Stimulated activated CD8-positive, alpha-beta memory T cell treated with anti-CD3 and anti-CD28 coated beads, Interleukin-7, amount 100 ng/mL, for 4 hours (primary cell): Measurements from ENCODE around the gene SPECC1L.

Experiments
- DNase-seq, 2 donors: peaks; one replicate each; pipeline ENCODE4 v3.0.0-alpha.2; 2020; ENCODE audit warnings: low read depth in 2 of 2

Gene SPECC1L

DNA sequence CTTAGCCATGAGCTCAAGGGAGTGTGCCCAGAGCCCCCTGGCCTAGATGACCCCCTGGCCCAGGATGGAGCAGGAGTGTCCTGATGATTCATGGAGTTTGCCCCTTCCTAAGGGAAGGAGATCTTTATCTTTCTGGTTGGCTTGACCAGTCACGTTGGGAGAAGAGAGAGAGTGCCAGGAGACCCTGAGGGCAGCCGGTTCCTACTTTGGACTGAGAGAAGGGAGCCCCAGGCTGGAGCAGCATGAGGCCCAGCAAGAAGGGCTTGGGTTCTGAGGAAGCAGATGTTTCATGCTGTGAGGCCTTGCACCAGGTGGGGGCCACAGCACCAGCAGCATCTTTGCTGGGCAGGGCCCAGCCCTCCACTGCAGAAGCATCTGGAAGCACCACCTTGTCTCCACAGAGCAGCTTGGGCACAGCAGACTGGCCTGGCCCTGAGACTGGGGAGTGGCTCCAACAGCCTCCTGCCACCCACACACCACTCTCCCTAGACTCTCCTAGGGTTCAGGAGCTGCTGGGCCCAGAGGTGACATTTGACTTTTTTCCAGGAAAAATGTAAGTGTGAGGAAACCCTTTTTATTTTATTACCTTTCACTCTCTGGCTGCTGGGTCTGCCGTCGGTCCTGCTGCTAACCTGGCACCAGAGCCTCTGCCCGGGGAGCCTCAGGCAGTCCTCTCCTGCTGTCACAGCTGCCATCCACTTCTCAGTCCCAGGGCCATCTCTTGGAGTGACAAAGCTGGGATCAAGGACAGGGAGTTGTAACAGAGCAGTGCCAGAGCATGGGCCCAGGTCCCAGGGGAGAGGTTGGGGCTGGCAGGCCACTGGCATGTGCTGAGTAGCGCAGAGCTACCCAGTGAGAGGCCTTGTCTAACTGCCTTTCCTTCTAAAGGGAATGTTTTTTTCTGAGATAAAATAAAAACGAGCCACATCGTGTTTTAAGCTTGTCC, 171.0 kb downstream of the SPECC1L start:
- no peak for DNase-seq

GRCh38 chr22:24442352-24442744, 171.7 kb downstream of the SPECC1L start:
- DNase-seq: no peak

- no peak for DNase-seq
These were observed 173.0 kb downstream of the SPECC1L start for GRCh38 chr22:24443668-24444067.

- DNase-seq: no peak
These were observed 173.6 kb downstream of the SPECC1L start for GRCh38 chr22:24444251-24444650.

GRCh38 chr22:24444729-24445466, 174.3 kb downstream of the SPECC1L start:
- no peak for DNase-seq

- DNase-seq: no peak
These were observed 175.0 kb downstream of the SPECC1L start for GRCh38 chr22:24445481-24446259.

- DNase-seq: no peak
These were observed 175.6 kb downstream of the SPECC1L start for GRCh38 chr22:24446260-24446611.

- DNase-seq: no peak
These were observed 180.0 kb downstream of the SPECC1L start for GRCh38 chr22:24450610-24451009.

- DNase-seq: no peak
These were observed 180.5 kb downstream of the SPECC1L start for GRCh38 chr22:24451162-24451561.

DNA sequence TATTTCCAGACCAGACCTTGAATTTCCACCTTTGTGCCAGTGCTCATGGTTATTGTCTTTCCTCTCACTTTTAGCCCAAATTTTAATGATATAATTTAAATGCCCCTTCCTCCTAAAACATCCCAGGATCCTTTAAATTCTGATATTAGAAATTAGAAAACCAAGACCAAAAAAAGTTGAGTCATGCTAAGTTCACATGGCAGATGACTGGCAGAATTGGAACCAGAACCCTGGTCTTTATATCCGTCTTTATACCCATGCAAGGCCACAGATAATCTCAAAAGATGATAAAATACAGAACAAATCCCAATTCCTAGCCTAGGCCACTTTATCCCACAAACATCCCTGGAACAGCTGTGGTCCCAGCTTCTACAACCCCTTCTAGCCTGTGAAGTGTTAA, 183.2 kb downstream of the SPECC1L start:
- no peak for DNase-seq

DNA sequence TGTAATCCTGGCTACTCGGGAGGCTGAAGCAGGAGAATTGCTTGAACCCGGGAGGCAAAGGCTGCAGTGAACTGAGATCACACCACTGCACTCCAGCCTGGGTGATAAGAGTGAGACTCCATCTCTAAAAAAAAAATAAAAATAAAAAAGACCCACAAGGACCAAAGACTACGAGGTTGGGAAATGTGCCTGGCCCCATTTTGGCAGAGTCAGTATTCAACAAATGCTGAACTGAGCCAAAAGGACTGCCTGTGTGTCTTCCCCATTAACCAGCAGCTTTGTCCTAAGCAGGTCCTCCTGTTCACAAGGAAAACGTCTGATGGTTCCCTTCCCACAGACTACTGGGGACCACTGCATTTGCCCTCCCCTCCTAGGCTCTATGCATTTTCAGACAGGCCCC, 184.4 kb downstream of the SPECC1L start:
- DNase-seq: no peak

DNA sequence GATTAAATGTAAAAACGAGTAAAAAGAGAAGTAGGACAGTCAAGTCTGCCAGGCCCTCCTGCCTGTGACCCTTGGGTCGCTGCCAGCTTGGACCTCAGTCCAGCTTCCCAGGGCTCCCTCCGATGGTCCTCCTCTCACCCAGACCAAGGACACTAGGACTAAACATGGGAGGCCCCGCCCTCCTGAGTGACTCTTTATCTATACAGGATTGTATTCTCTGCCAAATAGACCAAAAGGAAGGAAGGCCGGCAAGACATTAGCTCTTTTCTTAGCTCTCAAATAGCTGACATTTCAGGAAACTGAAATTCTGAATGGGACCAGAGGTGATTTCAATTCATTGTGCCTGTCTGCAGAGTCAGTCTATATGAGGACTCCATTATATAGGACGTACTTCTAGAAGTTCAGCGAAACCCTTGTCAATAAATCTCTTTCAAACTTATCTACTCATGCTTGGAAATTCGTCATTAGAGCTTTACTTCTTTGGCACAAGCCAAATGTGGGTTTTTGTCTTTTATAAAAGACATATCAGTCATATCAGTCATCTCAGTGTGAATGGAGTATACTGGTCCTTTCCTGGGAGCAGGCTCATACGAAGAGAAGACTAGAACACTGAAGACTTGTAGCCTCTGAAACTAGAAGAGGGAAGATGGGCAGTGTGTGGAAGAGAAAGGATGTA, 185.3 kb downstream of the SPECC1L start:
- DNase-seq: no peak

- no peak for DNase-seq
These were observed 187.3 kb downstream of the SPECC1L start for GRCh38 chr22:24457894-24458420.

- DNase-seq: no peak
These were observed 189.3 kb downstream of the SPECC1L start for GRCh38 chr22:24459911-24460310.

DNA sequence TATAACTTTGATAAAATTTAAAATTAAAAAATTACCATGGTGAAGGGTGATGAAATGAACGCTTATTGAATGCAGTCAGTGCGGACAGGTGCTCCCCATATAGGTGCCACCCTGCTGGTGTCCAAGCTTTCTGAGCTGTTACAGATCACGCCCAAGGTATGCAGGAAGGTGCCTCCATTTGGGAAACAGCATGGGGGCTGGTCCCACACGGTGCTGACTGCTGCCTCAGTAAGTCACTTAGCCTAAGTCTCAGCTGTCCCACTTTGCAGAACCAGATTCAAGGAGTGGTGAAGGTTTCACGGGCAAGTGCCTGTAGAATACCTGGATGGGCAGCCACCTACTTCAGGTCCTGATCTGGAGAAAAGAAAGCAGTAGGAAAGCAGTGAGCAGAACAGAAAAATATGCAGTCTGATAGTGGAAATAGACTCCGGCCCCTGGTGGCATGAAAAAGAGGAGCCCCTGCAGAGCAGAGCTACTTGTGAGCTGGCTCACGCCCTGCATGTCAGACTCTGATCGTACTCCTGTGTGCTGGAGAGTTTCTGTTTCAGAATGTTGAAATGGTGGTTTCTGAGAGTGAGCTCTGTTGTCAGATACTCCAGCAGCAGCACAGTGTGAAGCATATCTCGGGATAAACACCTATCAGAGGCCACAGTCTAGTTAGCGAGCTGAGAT, 189.9 kb downstream of the SPECC1L start:
- DNase-seq: no peak

- DNase-seq: no peak
These were observed 192.6 kb downstream of the SPECC1L start for GRCh38 chr22:24463071-24463760.

DNA sequence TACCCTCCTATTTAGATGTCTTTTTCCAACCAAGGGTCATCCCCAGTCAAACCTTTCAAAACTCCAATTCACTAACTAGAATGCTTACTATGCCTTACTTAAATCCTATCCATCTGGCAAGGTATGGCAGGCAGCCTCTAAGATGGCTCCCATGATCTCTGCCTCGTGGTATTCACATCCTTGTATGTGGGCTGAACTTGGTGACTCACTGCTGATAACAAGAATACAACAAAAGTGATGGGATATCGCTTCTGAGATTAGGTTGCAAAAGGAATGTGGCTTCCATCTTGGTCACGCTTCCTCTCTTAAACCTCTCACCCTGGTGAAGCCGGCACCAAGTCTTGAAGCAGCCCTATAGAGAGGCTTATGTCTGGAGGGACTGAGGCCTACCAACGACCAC, 194.9 kb downstream of the SPECC1L start:
- no peak for DNase-seq

DNA sequence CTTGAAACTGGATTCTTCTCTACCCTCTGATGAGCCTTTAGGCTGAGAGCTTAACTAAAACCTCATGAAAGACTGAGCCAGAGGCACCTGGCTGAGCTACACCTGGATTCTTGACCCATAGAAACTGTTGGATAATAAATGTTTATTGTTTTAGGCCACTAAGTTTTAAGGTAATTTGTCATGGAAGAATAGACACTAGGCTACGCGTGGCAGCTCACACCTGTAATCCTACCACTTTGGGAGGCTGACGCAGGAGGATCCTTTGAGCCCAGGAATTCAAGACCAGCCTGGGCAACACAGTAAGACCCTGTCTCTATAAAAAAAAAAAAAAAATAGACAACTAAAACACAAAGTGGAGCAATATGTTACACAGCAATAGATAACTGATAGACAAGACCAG, 195.3 kb downstream of the SPECC1L start:
- DNase-seq: no peak

- DNase-seq: no peak
These were observed 196.2 kb downstream of the SPECC1L start for GRCh38 chr22:24466716-24467328.

DNA sequence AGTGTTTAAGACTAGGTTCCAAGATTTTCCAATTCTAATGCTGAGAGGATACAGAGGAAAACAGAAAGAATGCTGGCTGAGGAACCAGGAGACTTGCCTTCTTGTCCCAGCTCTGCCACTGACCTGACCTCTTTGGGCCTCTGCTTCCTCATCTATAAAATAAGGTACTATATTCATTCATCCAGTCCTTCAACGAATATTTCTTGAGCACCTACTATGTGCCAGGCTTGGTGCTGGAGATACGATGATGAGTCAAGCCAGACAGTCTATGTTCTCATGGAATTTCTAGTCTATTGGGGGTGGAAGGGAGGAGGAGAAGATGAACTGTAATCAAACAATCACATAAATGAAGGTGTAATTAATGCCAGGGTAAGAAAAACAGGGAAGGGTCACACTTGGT, 196.7 kb downstream of the SPECC1L start:
- no peak for DNase-seq
